ENCODE data around the gene RABGGTA.

RABGGTA gene

GRCh38 chr14:24261256-24261968 is 10.0 kb downstream of the RABGGTA start:
- Histone ChIP-seq H3K4me1 (ENCODE audit: control insufficient read depth in 1 of 2, insufficient read depth in 2 of 2, low read length in 2 of 2) (no peaks in the 10 kb centered on the region), H3K9ac (ENCODE audit: low read depth in 1 of 2, low read length in 2 of 2) (no peak overlapping the region), H3K9me3 (ENCODE audit: control insufficient read depth in 1 of 2, low read length in 2 of 2) (no peaks in the 10 kb centered on the region), H3K27me3 (ENCODE audit: control insufficient read depth in 1 of 2, insufficient read depth in 2 of 2, low read length in 2 of 2) (no peaks in the 10 kb centered on the region), H3K36me3 (ENCODE audit: control insufficient read depth in 1 of 2, insufficient read depth in 2 of 2, low read length in 2 of 2) (peaks cover 5 to 21% of the 10 kb centered on the region in 2 donors), H3K27ac (ENCODE audit: low read depth, low read length) (no peak overlapping the region), H3K4me3 (ENCODE audit: low read depth in 1 of 2, low read length in 2 of 2) (no peak overlapping the region)

- Histone ChIP-seq H3K27ac (ENCODE audit: low read depth, low read length) (no peak overlapping the region), H3K27me3 (ENCODE audit: control insufficient read depth in 1 of 2, insufficient read depth in 2 of 2, low read length in 2 of 2) (no peaks in the 10 kb centered on the region), H3K9ac (ENCODE audit: low read depth in 1 of 2, low read length in 2 of 2) (no peak overlapping the region), H3K4me3 (ENCODE audit: low read depth in 1 of 2, low read length in 2 of 2) (no peak overlapping the region), H3K4me1 (ENCODE audit: control insufficient read depth in 1 of 2, insufficient read depth in 2 of 2, low read length in 2 of 2) (no peaks in the 10 kb centered on the region), H3K36me3 (ENCODE audit: control insufficient read depth in 1 of 2, insufficient read depth in 2 of 2, low read length in 2 of 2) (peaks cover 0 to 15% of the 10 kb centered on the region in 2 donors), H3K9me3 (ENCODE audit: control insufficient read depth in 1 of 2, low read length in 2 of 2) (no peaks in the 10 kb centered on the region)
Observed at GRCh38 chr14:24260780-24261157, 10.6 kb downstream of the RABGGTA start.

GRCh38 chr14:24260026-24260779 is 11.2 kb downstream of the RABGGTA start:
- Histone ChIP-seq H3K4me3 (ENCODE audit: low read depth in 1 of 2, low read length in 2 of 2) (no peak overlapping the region), H3K9me3 (ENCODE audit: control insufficient read depth in 1 of 2, low read length in 2 of 2) (no peaks in the 10 kb centered on the region), H3K9ac (ENCODE audit: low read depth in 1 of 2, low read length in 2 of 2) (no peak overlapping the region), H3K4me1 (ENCODE audit: control insufficient read depth in 1 of 2, insufficient read depth in 2 of 2, low read length in 2 of 2) (no peaks in the 10 kb centered on the region), H3K36me3 (ENCODE audit: control insufficient read depth in 1 of 2, insufficient read depth in 2 of 2, low read length in 2 of 2) (peaks cover 0 to 11% of the 10 kb centered on the region in 2 donors), H3K27ac (ENCODE audit: low read depth, low read length) (no peak overlapping the region), H3K27me3 (ENCODE audit: control insufficient read depth in 1 of 2, insufficient read depth in 2 of 2, low read length in 2 of 2) (no peaks in the 10 kb centered on the region)

- Histone ChIP-seq H3K27ac (ENCODE audit: low read depth, low read length) (no peak overlapping the region), H3K36me3 (ENCODE audit: control insufficient read depth in 1 of 2, insufficient read depth in 2 of 2, low read length in 2 of 2) (peaks cover 0 to 12% of the 10 kb centered on the region in 2 donors), H3K4me3 (ENCODE audit: low read depth in 1 of 2, low read length in 2 of 2) (no peak overlapping the region), H3K27me3 (ENCODE audit: control insufficient read depth in 1 of 2, insufficient read depth in 2 of 2, low read length in 2 of 2) (no peaks in the 10 kb centered on the region), H3K9me3 (ENCODE audit: control insufficient read depth in 1 of 2, low read length in 2 of 2) (no peaks in the 10 kb centered on the region), H3K9ac (ENCODE audit: low read depth in 1 of 2, low read length in 2 of 2) (no peak overlapping the region), H3K4me1 (ENCODE audit: control insufficient read depth in 1 of 2, insufficient read depth in 2 of 2, low read length in 2 of 2) (no peaks in the 10 kb centered on the region)
Observed at GRCh38 chr14:24259282-24260025, 11.9 kb downstream of the RABGGTA start.

- H3K4me1 ChIP-seq (ENCODE audit: control insufficient read depth in 1 of 2, insufficient read depth in 2 of 2, low read length in 2 of 2), result no peaks in the 10 kb centered on the region
- no peak overlapping the region for H3K9ac ChIP-seq (ENCODE audit: low read depth in 1 of 2, low read length in 2 of 2)
- peaks cover 0 to 13% of the 10 kb centered on the region in 2 donors for H3K36me3 ChIP-seq (ENCODE audit: control insufficient read depth in 1 of 2, insufficient read depth in 2 of 2, low read length in 2 of 2)
- no peak overlapping the region for H3K4me3 ChIP-seq (ENCODE audit: low read depth in 1 of 2, low read length in 2 of 2)
- no peak overlapping the region for H3K27ac ChIP-seq (ENCODE audit: low read depth, low read length)
- H3K27me3 ChIP-seq (ENCODE audit: control insufficient read depth in 1 of 2, insufficient read depth in 2 of 2, low read length in 2 of 2), result no peaks in the 10 kb centered on the region
- H3K9me3 ChIP-seq (ENCODE audit: control insufficient read depth in 1 of 2, low read length in 2 of 2), result no peaks in the 10 kb centered on the region
Observed at GRCh38 chr14:24258548-24259265, 12.7 kb downstream of the RABGGTA start.

- Histone ChIP-seq H3K4me3 (ENCODE audit: low read depth in 1 of 2, low read length in 2 of 2) (no peak overlapping the region), H3K9ac (ENCODE audit: low read depth in 1 of 2, low read length in 2 of 2) (no peak overlapping the region), H3K27me3 (ENCODE audit: control insufficient read depth in 1 of 2, insufficient read depth in 2 of 2, low read length in 2 of 2) (no peaks in the 10 kb centered on the region), H3K9me3 (ENCODE audit: control insufficient read depth in 1 of 2, low read length in 2 of 2) (no peaks in the 10 kb centered on the region), H3K36me3 (ENCODE audit: control insufficient read depth in 1 of 2, insufficient read depth in 2 of 2, low read length in 2 of 2) (peaks cover 0 to 10% of the 10 kb centered on the region in 2 donors), H3K27ac (ENCODE audit: low read depth, low read length) (no peak overlapping the region), H3K4me1 (ENCODE audit: control insufficient read depth in 1 of 2, insufficient read depth in 2 of 2, low read length in 2 of 2) (no peaks in the 10 kb centered on the region)
Observed at GRCh38 chr14:24258119-24258518, 13.3 kb downstream of the RABGGTA start.

- H3K4me3 ChIP-seq (ENCODE audit: low read depth in 1 of 2, low read length in 2 of 2), result no peak overlapping the region
- no peak overlapping the region for H3K27ac ChIP-seq (ENCODE audit: low read depth, low read length)
- H3K36me3 ChIP-seq (ENCODE audit: control insufficient read depth in 1 of 2, insufficient read depth in 2 of 2, low read length in 2 of 2), result peaks cover 0 to 10% of the 10 kb centered on the region in 2 donors
- no peaks in the 10 kb centered on the region for H3K4me1 ChIP-seq (ENCODE audit: control insufficient read depth in 1 of 2, insufficient read depth in 2 of 2, low read length in 2 of 2)
- no peaks in the 10 kb centered on the region for H3K9me3 ChIP-seq (ENCODE audit: control insufficient read depth in 1 of 2, low read length in 2 of 2)
- no peak overlapping the region for H3K9ac ChIP-seq (ENCODE audit: low read depth in 1 of 2, low read length in 2 of 2)
- H3K27me3 ChIP-seq (ENCODE audit: control insufficient read depth in 1 of 2, insufficient read depth in 2 of 2, low read length in 2 of 2), result no peaks in the 10 kb centered on the region
Observed at GRCh38 chr14:24256960-24257359, 14.4 kb downstream of the RABGGTA start.

GRCh38 chr14:24255931-24256711 is 15.3 kb downstream of the RABGGTA start:
- H3K9ac ChIP-seq (ENCODE audit: low read depth in 1 of 2, low read length in 2 of 2), result no peak overlapping the region
- H3K4me3 ChIP-seq (ENCODE audit: low read depth in 1 of 2, low read length in 2 of 2), result no peak overlapping the region
- H3K27ac ChIP-seq (ENCODE audit: low read depth, low read length), result no peak overlapping the region
- H3K27me3 ChIP-seq (ENCODE audit: control insufficient read depth in 1 of 2, insufficient read depth in 2 of 2, low read length in 2 of 2), result no peaks in the 10 kb centered on the region
- H3K4me1 ChIP-seq (ENCODE audit: control insufficient read depth in 1 of 2, insufficient read depth in 2 of 2, low read length in 2 of 2), result no peaks in the 10 kb centered on the region
- H3K36me3 ChIP-seq (ENCODE audit: control insufficient read depth in 1 of 2, insufficient read depth in 2 of 2, low read length in 2 of 2), result peaks cover 0 to 10% of the 10 kb centered on the region in 2 donors
- H3K9me3 ChIP-seq (ENCODE audit: control insufficient read depth in 1 of 2, low read length in 2 of 2), result no peaks in the 10 kb centered on the region

- no peak overlapping the region for H3K27ac ChIP-seq (ENCODE audit: low read depth, low read length)
- H3K4me3 ChIP-seq (ENCODE audit: low read depth in 1 of 2, low read length in 2 of 2), result no peak overlapping the region
- H3K4me1 ChIP-seq (ENCODE audit: control insufficient read depth in 1 of 2, insufficient read depth in 2 of 2, low read length in 2 of 2), result no peaks in the 10 kb centered on the region
- H3K9ac ChIP-seq (ENCODE audit: low read depth in 1 of 2, low read length in 2 of 2), result no peak overlapping the region
- H3K36me3 ChIP-seq (ENCODE audit: control insufficient read depth in 1 of 2, insufficient read depth in 2 of 2, low read length in 2 of 2), result peaks cover 0 to 10% of the 10 kb centered on the region in 2 donors
- H3K27me3 ChIP-seq (ENCODE audit: control insufficient read depth in 1 of 2, insufficient read depth in 2 of 2, low read length in 2 of 2), result no peaks in the 10 kb centered on the region
- no peaks in the 10 kb centered on the region for H3K9me3 ChIP-seq (ENCODE audit: control insufficient read depth in 1 of 2, low read length in 2 of 2)
Observed at GRCh38 chr14:24255438-24255837, 16.0 kb downstream of the RABGGTA start.
